Measurements from ENCODE around the gene SPTBN1.

Gene SPTBN1

DNA sequence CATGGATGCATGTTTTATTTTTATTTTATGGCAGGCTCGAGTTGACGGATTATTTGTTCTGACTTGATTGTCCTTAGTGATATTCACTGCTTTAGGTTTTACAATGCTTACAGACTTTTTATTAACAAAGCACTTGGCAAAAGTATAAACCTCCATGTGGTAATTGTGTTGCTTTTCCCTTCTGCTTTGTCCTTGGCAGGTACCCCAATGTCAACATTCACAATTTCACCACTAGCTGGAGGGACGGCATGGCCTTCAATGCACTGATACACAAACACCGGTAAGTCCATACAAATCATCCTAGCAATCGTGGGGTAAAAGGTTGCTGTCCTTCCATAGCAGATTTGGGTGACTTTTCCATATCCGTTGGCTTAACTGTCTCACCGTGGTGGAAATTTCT is 161.3 kb downstream of the SPTBN1 start:
- no peak for DNase-seq

DNA sequence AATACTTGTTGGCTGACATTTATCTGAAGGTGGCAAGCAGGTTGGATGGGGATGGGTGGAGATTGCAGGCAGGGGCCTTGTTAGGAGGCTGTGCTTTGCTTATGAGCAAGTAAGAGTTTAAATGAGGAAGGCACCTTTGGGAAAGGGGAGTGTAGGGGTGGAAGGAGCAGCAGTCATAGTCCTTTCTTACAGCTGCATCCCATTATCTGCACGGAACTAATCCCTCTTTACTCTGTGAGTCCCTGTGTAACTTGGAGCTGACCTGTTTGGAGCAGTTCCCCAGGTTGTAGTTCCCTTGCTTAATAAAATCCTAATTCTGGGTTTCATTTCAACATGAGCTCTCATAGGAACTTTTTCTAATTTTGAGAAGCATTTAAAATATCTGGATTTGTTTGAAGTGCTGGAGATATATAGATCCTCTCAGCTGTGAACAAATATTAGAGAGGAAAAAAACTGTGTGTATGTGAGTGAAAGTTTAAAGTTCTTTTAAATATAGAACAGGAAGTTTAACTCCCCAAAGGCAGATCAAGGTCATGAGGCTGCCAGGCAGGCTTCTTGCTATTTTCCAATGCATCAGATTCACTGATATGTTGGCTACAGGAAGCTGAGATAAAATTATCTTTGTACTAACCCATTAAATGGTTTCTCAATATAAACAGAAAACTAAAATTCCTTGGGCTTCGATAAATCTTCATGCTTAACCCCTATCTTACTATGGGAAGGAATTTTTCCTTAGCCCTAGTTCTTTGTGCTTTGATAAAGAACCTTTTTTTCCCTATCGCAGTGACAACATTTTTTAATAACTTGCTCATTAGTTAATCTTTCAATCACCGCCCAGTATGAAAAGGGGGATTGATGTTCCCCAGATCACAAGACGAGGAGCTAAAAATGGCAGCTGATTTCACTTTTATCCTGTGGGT is 162.8 kb downstream of the SPTBN1 start:
- DNase-seq: no peak

DNA sequence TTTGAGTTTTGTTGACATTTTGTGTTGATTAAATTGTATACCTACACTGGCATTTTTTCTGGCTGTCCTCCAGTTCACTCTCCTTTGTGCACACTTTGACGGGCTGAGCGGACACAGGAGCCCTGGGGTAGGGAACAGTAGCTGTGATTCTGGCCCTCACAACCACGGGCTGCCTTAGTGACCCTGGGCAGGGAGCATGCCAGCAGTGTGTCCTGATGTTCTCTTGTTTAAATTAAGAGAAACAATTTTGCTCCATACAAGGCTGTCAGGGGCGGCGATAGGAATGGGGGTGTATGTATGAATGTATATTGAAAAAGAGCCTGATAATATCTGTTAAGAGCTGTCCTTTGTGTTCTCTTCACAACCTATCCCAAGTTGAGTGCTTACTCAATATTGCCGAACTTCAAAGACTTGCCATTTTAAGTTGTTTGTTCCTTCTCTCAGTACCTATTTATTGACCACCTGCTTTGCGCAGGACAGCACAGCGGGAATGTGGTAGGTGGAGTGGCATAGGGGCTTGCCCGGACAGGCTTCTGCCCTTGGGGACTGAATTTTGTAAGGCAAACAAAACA is 163.6 kb downstream of the SPTBN1 start:
- DNase-seq: no peak

DNA sequence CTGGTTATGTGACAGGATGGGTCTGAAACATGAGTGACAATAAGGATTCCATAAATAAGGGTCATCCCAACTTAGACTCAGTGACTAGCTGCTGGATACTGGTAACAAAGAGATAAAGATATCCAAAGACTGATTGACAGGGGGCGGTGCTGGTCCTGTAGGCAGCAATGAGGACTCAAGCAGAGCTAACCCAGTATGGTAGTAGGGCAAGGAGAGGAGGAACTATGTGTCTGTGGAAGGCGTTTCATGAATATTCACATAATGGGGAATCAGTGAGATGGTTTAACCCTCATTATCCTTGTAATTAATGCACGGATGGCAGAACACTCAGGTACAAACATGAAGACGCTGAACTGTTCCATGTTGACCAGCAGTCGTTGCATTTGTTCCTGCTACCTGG is 164.8 kb downstream of the SPTBN1 start:
- no peak for DNase-seq

DNA sequence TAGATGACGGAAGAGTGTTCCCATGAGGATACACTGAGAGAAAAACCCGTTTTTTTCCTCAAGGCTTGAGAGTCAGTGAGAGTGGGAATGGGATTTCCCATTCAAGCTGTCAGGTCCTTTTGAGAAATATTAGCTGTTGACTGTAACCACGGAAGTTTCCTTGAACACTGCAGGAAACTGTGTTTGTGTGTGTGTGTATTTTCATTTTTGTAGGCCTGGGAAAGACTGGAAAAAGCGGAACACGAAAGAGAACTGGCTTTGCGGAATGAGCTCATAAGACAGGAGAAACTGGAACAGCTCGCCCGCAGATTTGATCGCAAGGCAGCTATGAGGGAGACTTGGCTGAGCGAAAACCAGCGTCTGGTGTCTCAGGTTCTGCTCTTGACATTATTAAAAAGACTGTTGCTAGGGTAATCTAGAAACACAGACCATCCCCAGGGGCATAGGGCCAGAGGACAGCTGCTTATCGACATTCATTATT is 168.5 kb downstream of the SPTBN1 start:
- no peak for DNase-seq

DNA sequence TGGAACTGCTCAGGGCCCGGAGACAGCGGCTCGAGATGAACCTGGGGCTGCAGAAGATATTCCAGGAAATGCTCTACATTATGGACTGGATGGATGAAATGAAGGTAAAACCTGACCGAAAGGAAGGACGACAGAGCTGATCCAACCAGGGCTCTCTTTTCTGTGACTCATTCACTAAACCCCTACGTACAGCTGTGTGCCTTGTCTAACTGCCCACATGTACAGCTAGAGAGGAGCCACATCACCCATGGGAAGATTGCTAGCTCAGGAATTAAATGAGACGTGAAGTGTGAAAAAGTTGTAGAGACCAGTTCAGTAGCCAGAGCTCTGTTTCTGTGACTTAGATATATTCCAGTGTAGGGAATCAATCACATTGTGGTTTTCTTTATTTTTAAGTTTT is 170.0 kb downstream of the SPTBN1 start:
- no peak for DNase-seq

DNA sequence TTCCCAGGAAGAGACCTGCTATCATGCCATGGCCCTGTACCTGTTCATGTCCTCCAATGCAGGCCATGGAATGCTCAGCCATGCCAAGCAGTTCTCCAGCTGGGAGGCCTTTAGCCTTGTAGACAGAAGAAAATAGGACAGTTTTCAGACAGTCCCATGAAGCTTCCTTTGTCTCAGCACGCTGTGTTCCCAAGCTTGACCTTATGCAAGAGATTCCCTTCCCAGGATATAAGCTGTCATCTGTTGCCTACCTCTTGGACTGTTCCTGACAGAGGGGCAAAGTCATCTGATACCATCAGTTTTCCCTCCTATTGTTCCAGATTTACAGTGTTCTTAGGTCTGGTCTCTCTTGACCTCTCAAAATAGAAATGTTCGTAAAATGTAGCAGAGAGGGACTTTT is 170.8 kb downstream of the SPTBN1 start:
- DNase-seq: no peak

DNA sequence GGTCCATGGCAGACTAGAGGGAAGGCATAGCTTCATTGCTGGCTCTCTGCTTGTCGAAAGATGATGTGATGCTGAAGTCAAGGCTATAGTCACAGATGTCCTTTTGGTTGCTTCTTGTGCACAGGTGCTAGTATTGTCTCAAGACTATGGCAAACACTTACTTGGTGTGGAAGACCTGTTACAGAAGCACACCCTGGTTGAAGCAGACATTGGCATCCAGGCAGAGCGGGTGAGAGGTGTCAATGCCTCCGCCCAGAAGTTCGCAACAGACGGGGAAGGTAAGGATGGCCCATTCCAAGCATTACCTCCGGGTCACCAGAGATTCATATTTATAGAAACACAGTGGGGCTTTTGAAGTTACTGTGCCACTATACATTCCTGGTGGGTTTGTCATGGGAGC is 171.8 kb downstream of the SPTBN1 start:
- no peak for DNase-seq

DNA sequence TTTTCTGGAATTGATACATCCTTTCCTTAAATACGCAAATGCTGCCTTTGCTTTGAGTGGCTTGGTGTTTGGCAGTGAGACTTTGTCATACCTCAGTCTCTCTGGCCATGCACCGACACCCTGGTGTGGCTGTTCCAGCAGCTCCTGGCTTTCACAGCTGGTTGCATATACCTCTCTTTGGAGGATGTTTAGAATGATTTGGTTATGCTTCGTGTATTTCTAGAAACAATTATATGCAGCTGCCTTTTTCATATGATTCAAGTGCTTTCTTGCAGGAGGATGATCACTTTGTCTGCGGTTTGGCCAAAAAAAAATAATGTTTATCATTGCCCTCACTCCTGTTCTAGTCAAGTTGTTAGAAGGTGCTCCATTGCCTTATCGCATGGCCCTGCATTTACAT is 172.3 kb downstream of the SPTBN1 start:
- DNase-seq: no peak

DNA sequence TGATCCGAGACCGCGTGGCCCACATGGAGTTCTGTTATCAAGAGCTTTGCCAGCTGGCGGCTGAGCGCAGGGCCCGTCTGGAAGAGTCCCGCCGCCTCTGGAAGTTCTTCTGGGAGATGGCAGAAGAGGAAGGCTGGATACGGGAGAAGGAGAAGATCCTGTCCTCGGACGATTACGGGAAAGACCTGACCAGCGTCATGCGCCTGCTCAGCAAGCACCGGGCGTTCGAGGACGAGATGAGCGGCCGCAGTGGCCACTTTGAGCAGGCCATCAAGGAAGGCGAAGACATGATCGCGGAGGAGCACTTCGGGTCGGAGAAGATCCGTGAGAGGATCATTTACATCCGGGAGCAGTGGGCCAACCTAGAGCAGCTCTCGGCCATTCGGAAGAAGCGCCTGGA is 172.8 kb downstream of the SPTBN1 start:
- no peak for DNase-seq

DNA sequence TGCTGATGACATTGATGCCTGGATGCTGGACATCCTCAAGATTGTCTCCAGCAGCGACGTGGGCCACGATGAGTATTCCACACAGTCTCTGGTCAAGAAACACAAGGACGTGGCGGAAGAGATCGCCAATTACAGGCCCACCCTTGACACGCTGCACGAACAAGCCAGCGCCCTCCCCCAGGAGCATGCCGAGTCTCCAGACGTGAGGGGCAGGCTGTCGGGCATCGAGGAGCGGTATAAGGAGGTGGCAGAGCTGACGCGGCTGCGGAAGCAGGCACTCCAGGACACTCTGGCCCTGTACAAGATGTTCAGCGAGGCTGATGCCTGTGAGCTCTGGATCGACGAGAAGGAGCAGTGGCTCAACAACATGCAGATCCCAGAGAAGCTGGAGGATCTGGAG is 173.3 kb downstream of the SPTBN1 start:
- no peak for DNase-seq

DNA sequence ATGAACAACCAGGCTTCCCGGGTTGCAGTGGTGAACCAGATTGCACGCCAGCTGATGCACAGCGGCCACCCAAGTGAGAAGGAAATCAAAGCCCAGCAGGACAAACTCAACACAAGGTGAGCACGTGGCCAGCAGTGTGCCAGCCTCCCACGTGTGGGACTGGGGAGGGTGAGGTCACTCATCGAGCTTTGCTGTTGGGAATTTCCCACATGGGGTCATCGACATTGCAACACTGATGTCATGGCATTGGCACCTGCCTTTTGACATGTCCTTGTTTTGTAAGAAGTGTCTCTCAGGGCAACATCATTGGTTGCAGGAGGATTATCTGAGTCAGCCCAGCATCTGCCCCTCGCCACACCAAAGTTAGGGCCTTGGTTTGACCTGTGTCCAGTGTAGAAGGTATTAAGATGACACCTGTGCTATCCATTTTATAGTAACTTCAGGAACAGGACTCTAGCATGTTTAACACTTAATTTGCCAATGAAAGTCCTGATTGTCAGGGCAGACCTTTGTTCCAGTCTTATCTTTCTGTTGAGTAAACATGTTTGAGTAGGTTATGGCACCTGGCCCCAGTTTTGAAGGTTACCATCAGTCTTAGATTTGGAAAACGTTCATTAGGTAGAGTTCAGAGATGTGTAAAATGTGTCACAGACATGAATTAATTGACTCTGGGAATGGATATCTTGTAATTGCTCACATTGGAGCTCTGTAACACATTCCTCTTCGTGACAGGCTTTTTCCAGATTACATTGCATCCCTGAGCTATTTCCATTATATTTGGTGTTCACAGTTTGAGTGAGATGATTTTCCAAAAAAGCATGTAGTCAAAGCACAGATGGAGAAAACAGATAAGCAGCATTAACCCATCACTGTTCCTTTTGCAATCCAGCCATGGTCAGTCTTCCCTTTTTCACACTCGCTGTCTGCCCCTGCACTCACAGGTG is 174.1 kb downstream of the SPTBN1 start:
- DNase-seq: no peak

DNA sequence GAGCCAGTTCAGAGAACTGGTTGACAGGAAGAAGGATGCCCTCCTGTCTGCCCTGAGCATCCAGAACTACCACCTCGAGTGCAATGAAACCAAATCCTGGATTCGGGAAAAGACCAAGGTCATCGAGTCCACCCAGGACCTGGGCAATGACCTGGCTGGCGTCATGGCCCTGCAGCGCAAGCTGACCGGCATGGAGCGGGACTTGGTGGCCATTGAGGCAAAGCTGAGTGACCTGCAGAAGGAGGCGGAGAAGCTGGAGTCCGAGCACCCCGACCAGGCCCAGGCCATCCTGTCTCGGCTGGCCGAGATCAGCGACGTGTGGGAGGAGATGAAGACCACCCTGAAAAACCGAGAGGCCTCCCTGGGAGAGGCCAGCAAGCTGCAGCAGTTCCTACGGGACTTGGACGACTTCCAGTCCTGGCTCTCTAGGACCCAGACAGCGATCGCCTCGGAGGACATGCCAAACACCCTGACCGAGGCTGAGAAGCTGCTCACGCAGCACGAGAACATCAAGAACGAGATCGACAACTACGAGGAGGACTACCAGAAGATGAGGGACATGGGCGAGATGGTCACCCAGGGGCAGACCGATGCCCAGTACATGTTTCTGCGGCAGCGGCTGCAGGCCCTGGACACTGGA is 174.9 kb downstream of the SPTBN1 start:
- DNase-seq: no peak

DNA sequence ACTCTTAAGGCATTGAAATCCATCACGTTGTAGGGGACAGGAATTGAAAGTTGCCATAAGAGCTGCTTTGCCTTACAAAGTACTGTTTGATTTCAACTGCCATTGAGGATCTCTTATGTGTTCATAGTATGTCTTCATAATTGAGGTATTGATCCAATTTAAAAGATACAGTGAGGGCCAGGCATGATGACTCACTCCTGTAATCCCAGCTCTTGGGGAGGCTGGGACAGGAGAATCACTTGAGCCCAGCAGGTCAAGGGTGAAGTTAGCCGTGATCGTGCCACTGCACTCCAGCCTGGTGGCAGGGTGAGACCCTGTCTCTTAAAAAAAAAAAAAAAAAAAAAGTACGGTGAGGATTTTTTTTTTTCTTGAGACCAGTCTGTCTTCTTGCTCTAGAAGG is 175.6 kb downstream of the SPTBN1 start:
- DNase-seq: no peak

DNA sequence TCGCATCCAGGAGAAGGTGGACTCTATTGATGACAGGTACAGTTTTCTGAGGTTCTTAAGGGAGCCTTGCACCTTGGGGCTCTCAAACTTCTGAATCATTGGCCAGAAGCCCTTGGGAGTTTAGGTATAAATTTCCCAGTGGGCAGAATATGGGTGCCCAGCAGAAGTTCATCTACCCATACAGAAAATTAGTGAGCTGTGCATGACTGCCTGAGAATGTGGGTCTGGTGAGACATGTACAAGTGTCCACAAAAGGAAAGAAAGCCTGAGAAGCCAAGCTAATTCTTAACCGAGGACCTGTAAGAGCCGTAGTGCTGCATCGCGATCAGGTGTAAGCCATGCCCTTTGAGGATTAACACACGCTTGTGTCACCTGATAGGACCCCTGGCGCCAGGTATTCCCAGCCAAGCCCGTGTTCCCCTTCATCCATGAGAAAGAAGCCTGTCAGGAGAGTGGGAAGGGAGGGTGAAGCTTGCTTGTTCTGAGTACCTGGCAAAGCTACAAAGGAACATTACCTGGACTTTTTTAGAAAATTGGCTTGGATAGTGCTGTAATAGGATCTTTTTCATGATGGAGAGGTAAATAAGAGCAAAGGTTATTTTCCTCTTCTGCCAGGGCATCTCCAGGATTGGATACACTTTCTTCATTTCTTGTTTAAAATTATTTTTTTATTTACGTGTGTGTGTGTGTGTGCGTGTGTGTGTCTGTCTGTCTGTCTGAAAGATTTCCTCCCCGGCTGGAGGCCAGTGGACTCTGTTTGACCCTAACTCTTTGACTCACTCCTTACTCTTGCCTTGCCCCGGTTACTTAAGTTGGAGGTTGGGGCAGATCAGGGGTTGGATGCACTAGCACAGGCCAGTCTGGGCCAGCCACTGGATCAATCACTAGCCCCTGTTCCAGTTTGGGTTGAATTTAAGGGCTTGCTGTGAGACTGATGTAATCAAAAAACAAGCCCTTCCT is 176.9 kb downstream of the SPTBN1 start:
- no peak for DNase-seq

DNA sequence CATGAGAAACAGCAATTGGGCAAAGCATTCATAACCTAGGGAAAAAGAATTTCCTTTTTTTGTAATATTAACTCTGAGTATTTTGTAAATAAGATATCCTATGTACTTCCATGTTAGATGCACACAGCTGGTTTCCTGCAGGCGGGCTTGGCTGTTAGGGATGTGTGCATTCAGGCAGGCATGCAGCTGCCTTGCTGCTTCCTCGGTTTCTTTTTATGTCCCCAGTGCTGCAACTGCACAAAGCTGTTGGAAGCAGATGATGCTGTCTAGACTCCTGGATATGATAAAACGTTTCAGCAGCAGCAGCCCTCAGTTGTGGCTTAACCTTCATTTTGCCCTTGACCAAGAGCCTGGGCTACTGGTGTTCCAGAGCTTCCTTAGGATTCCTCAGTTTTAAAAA is 177.9 kb downstream of the SPTBN1 start:
- DNase-seq: no peak

DNA sequence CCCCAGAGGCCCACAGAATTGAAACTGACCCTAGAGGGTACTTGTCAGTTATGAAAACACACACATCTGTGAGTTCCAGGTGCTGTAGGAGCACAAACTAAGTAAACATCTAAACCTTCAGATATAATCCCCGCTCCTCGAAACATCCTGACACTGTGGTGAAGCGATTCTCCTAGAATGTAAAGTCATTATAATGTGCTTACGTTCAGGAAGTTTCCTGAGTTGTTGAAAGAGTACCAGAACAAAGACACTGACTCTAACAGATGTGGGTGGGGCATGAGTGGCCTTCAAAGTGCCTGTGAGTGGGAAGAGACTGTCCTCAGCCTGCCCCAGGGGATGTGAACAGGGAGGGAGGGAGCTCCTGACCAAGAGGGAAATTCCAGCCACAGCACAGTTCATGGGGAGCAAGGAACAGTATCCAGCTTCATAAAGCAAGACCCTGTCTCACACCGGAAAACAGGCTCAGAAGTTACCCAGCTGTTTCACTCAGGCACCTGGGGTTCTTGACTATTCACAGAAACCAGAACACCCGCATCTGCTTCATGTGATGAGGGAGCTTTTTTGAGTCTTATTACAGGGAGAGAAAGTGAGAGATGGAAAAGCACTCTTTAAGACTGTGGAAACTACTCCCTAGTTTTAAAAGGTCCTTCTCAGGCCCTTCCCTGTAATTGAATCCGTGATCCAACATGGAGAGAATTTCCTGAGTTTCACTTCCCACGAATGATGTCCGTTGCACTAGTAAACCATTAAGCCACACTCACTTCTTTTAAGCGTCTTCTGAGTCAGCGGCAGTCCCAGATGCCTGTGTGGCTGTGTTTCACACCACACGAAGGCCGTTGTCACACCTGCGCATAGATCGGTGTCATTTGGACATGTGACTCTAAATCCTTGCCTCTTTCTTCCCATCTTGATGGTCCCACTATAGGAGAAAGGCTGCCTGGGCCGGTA is 178.7 kb downstream of the SPTBN1 start:
- no peak for DNase-seq

DNA sequence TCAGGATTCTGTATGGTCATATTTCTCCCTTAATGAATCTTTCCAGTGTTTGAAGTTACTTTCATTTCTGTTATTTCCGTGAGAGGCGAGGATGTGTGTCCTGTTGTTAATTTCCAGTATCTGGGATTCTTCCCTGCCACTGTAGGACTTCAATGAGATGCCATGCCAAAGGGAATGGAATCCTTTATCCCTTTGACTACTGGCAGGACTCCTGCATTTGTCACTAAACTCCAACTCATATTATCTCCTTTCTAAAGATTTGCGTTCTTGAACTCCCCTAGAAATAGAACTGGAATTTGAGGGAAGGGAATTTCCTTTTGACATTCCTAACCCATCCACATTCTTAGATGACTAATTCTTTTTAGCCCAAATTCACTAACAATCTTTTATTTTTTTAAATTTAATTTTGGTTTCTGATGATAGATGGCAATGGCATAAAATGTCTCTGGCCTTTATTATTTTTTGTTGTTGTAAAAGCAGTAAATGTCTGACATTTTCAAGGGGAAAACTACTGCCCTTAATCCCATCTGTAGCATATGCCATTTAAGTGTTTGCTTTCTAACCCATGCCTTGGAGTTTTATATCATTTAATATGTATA is 179.5 kb downstream of the SPTBN1 start:
- DNase-seq: no peak

DNA sequence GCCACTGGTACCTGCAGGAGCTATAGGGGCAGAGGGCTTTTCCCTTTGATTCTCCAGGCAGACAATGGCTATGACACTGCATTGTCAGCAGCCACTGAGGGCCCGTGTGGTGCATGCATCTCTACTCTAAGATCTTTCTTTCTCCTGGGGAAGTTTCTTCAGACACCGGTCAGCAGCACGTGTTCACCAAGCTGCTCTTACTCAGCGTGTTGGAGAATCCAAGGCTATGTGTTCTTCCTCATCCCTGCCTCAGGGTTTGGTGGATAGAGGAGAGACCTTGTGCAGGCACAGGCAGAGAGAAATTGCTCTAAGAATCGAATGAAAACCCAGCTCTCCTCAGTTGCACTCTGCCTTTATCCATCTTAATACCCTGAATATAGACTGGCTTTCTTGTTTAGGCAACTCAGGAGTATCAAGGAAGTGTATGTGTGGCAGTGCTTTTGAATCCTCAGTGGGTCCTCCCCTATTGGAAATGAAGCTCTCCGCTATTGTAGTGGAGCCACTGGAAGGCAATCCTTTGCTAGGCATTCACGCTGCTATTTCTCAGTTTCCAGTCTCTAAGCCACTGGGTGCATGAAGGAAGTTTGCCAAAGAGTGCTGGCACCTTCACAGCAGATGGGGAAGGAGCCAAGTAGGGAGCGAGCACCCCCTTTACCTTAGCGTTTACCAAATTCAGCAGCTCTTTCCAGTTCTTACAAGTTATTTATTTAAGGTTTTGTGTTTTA is 180.4 kb downstream of the SPTBN1 start:
- DNase-seq: no peak
